ENCODE data around the gene ZNF140.
A peak's percentile ranks its signal among the peaks of the same experiment; 100 is the strongest.

ZNF140 gene

DNA sequence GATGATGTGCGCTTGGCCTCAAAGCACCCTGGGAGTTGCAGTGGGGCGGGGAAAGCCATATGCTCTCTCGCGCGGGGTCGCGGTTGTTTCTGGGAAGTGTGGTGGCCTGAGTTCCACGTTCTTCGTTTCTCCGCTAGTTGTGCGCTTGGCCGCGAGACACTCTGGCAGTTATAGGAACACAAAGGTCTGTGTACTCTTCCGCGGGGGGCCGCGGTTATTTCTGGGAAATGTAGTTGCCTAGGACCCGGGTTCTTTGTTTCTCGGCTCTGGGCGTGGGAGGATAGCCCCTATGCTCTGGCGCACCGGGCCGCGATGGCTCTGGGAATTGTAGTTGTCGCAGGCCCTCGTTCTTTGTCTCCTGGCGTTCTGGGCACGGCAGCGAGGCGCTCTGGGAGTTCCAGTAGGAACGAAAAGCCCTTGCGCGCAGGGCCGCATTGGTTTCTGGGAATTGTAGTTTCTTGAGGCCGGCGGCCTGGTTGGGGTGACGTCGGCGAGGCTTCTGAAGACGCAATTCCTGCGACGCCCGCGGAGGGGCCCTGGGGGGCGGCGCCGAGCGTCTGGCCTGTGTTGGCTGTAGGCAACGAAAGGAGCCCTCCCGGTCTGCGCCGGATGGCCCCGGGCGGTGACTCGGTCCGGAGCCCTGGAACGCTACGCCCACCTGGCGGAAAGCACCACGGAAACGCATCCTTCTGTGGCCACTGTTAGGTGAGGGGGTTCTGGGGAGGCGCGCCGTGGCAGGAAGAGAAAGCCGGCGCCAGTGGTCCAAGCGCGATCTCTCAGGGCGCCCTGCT, at the start of gene ZNF140:
TSS of gene ZNF140 (plus strand) at position 556 of the 791 bp plus-strand sequence. CDS start 398 bp downstream, outside the sequence.
- H3K4me2 ChIP-seq (ENCODE audit: insufficient read depth, low read length): peak within 1 kb of the TSS; percentile 57
- TF ChIP-seq, protein P1, sequence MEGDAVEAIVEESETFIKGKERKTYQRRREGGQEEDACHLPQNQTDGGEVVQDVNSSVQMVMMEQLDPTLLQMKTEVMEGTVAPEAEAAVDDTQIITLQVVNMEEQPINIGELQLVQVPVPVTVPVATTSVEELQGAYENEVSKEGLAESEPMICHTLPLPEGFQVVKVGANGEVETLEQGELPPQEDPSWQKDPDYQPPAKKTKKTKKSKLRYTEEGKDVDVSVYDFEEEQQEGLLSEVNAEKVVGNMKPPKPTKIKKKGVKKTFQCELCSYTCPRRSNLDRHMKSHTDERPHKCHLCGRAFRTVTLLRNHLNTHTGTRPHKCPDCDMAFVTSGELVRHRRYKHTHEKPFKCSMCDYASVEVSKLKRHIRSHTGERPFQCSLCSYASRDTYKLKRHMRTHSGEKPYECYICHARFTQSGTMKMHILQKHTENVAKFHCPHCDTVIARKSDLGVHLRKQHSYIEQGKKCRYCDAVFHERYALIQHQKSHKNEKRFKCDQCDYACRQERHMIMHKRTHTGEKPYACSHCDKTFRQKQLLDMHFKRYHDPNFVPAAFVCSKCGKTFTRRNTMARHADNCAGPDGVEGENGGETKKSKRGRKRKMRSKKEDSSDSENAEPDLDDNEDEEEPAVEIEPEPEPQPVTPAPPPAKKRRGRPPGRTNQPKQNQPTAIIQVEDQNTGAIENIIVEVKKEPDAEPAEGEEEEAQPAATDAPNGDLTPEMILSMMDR (IDR thresholded peaks at IDR 0.05; ENCODE audit: borderline replicate concordance, extremely low read depth, low read length, poor library complexity, severe bottlenecking): peak; percentile 32
- no peak for TF ChIP-seq EZH2 (IDR thresholded peaks at IDR 0.05; ENCODE audit: borderline replicate concordance, low read depth, low read length, severe bottlenecking)
- H4K20me1 ChIP-seq (ENCODE audit: insufficient read depth, low read length): no peaks in the 10 kb centered on the region
- ATAC-seq (ENCODE audit: insufficient read depth, low read depth) (peak; percentile 71), DNase-seq (peak; percentile 91)
- peak within 1 kb of the TSS; percentile 83 for H2AFZ ChIP-seq (ENCODE audit: low read depth, low read length)
- peak within 1 kb of the TSS; percentile 64 for H3K9ac ChIP-seq (ENCODE audit: low read depth, low read length)
- no peaks in the 10 kb centered on the region for H3K27me3 ChIP-seq (ENCODE audit: insufficient read depth, low read length, poor library complexity)
- H3K27ac ChIP-seq (ENCODE audit: low read length): peak within 1 kb of the TSS; percentile 89
- H3K4me1 ChIP-seq (ENCODE audit: insufficient read depth, low read length): peaks cover 20% of the 10 kb centered on the region
- peak within 1 kb of the TSS; percentile 36 to 83 for H3K4me3 ChIP-seq (ENCODE audit: low read depth in 1 of 2, low read length in 2 of 2)
- H3K9me3 ChIP-seq (ENCODE audit: insufficient read depth, low read length, severe bottlenecking): peaks cover 77% of the 10 kb centered on the region
- peaks cover 7% of the 10 kb centered on the region for H3K79me2 ChIP-seq (ENCODE audit: insufficient read depth, low read length)
- peaks cover 46% of the 10 kb centered on the region for H3K36me3 ChIP-seq (ENCODE audit: insufficient read depth, low read length)

DNA sequence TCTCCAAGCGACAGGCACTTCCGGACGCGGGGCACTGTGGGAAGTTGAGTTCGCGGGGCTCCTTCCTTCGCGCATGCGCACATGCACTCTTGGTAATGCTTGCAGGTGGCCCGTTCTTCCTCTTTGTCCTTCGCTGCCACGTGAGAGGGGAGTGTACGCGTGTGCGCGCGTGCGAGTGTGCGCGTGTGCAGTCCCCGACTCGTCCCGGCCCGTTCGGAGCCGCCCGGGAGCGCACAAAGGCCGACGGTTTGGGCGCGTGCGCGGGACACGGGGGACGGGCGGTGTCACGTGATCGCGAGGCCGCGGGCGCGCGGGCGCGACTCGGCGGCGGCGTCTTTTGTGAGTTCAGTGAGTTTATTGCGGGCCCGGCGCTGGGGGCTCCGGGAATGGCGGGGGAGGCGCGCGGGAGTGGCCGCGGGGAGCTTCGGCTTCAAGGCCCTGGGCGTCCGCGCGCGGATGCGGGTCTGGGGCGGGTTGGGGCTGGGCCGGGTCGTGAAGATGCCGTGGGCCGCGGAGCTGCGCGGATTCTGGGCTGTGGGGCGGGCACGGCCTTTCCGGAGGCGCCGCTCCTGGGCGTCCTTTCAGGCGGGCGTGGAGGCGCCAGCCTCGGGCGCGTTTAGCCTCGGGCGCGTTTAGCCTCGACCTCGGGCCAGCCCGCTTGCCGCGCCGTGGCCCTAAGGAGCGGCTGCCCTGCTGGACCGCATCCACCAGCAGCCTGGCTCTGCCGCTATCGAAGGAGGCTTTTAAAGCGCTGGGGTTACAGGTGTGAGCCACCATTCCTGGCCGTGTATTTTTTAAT, 43.3 kb upstream of the ZNF140 start, which contains the start of gene ZNF84:
TSS of gene ZNF84 (plus strand) at position 303 of the 799 bp plus-strand sequence. CDS start 3,959 bp downstream, outside the sequence.
- H3K4me2 ChIP-seq (ENCODE audit: insufficient read depth, low read length): peak within 1 kb of the TSS; percentile 64
- peak within 1 kb of the TSS; percentile 84 for H2AFZ ChIP-seq (ENCODE audit: low read depth, low read length)
- peaks cover 49% of the 10 kb centered on the region for H3K79me2 ChIP-seq (ENCODE audit: insufficient read depth, low read length)
- no peaks in the 10 kb centered on the region for H4K20me1 ChIP-seq (ENCODE audit: insufficient read depth, low read length)
- ATAC-seq (ENCODE audit: insufficient read depth, low read depth) (peak; percentile 96), DNase-seq (peak; percentile 97)
- H3K36me3 ChIP-seq (ENCODE audit: insufficient read depth, low read length): peaks cover 44% of the 10 kb centered on the region
- H3K9ac ChIP-seq (ENCODE audit: low read depth, low read length): peak within 1 kb of the TSS; percentile 89
- H3K27ac ChIP-seq (ENCODE audit: low read length): peak within 1 kb of the TSS; percentile 82
- peaks cover 15% of the 10 kb centered on the region for H3K4me1 ChIP-seq (ENCODE audit: insufficient read depth, low read length)
- no peak for TF ChIP-seq EZH2 (IDR thresholded peaks at IDR 0.05; ENCODE audit: borderline replicate concordance, low read depth, low read length, severe bottlenecking)
- TF ChIP-seq, protein P1 (IDR thresholded peaks at IDR 0.05; ENCODE audit: borderline replicate concordance, extremely low read depth, low read length, poor library complexity, severe bottlenecking): peak; percentile 2
- H3K4me3 ChIP-seq (ENCODE audit: low read depth in 1 of 2, low read length in 2 of 2): peak within 1 kb of the TSS; percentile 83 to 91
- H3K27me3 ChIP-seq (ENCODE audit: insufficient read depth, low read length, poor library complexity): no peaks in the 10 kb centered on the region
- peaks cover 68% of the 10 kb centered on the region for H3K9me3 ChIP-seq (ENCODE audit: insufficient read depth, low read length, severe bottlenecking)

DNA sequence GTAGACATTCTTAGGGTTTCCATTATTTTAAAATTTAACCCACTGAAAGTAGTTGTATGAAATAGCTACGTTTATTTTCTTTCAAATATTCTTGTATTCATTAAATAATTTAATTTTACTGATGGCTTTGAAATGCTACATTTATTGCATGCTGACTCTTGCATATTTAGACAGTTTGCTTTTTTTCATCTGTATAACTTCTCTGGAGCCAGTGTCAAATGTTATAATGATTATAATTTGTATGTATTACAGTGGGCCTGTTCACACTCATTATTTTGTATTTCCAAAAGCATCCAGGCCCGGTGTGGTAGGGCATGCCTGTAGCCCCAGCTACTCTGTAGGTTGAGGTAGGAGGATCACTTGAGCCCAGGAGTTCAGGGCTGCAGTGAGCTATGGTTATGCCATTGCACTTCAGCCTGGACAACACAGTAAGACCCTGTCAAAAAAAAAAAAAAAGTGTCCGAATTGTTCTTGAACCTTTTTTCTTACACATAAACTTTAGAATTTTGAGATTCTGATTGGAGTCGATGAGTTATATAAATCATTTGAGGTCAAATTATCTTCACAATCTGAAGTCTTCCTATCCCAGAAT, 42.5 kb upstream of the ZNF140 start:
- Histone ChIP-seq H3K27me3 (ENCODE audit: insufficient read depth, low read length, poor library complexity) (no peaks in the 10 kb centered on the region), H4K20me1 (ENCODE audit: insufficient read depth, low read length) (no peaks in the 10 kb centered on the region), H3K36me3 (ENCODE audit: insufficient read depth, low read length) (peaks cover 52% of the 10 kb centered on the region), H3K4me2 (ENCODE audit: insufficient read depth, low read length) (peak overlapping the region; percentile 64), H3K9me3 (ENCODE audit: insufficient read depth, low read length, severe bottlenecking) (peaks cover 74% of the 10 kb centered on the region), H3K27ac (ENCODE audit: low read length) (peak overlapping the region; percentile 82), H3K9ac (ENCODE audit: low read depth, low read length) (peak overlapping the region; percentile 89), H2AFZ (ENCODE audit: low read depth, low read length) (peak overlapping the region; percentile 84), H3K79me2 (ENCODE audit: insufficient read depth, low read length) (peaks cover 57% of the 10 kb centered on the region), H3K4me3 (ENCODE audit: low read depth in 1 of 2, low read length in 2 of 2) (peak overlapping the region; percentile 83 to 91), H3K4me1 (ENCODE audit: insufficient read depth, low read length) (peaks cover 15% of the 10 kb centered on the region)
- DNase-seq (no peak), ATAC-seq (ENCODE audit: insufficient read depth, low read depth) (no peak)
- TF ChIP-seq, protein P1 (IDR thresholded peaks at IDR 0.05; ENCODE audit: borderline replicate concordance, extremely low read depth, low read length, poor library complexity, severe bottlenecking): no peak
- no peak for TF ChIP-seq EZH2 (IDR thresholded peaks at IDR 0.05; ENCODE audit: borderline replicate concordance, low read depth, low read length, severe bottlenecking)
